ENCODE results near the gene TCEA2.

The TCEA2 gene

GRCh38 chr20:64090165-64090564 lies 27.2 kb downstream of the TCEA2 start:
- Mint-ChIP-seq H3K4me1 (peaks cover 4% of the 10 kb centered on the region), H3K4me3 (no peak overlapping the region), H3K36me3 (ENCODE audit: low read depth) (no peaks in the 10 kb centered on the region), H3K27me3 (ENCODE audit: low read depth) (peaks cover 53% of the 10 kb centered on the region), H3K9me3 (peaks cover 10% of the 10 kb centered on the region), H3K27ac (no peak overlapping the region)
- no peak for TF ChIP-seq CTCF (IDR thresholded peaks at IDR 0.05; ENCODE audit: unreplicated experiment in 3 of 3)

GRCh38 chr20:64091340-64091739 lies 28.3 kb downstream of the TCEA2 start:
- Mint-ChIP-seq H3K27me3 (ENCODE audit: low read depth) (peaks cover 41% of the 10 kb centered on the region), H3K36me3 (ENCODE audit: low read depth) (no peaks in the 10 kb centered on the region), H3K4me1 (no peaks in the 10 kb centered on the region), H3K9me3 (peaks cover 10% of the 10 kb centered on the region), H3K4me3 (no peak overlapping the region), H3K27ac (no peak overlapping the region)
- TF ChIP-seq CTCF (IDR thresholded peaks at IDR 0.05; ENCODE audit: unreplicated experiment in 3 of 3), result no peak

DNA sequence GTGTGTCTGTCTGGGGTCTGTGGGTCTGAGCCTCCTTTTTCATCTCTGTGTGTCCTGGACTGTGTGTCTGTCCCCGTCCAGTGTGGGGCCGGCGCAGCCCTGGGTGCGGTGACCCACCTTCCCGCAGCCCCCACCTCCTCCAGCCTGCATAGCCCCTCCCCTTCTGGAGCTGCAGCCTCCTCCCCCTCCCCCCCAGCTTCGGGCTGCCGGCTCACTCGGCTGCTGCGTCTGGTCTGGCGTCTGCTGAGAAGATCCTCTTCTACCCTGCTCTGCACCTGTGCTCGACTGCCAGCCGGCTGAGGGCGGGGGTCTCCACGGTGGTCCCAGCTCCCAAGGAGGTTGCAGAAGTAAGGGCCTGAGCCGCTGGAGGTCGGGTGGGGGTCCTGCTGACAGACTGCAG lies 28.8 kb downstream of the TCEA2 start:
- H3K27ac Mint-ChIP-seq, result no peak overlapping the region

DNA sequence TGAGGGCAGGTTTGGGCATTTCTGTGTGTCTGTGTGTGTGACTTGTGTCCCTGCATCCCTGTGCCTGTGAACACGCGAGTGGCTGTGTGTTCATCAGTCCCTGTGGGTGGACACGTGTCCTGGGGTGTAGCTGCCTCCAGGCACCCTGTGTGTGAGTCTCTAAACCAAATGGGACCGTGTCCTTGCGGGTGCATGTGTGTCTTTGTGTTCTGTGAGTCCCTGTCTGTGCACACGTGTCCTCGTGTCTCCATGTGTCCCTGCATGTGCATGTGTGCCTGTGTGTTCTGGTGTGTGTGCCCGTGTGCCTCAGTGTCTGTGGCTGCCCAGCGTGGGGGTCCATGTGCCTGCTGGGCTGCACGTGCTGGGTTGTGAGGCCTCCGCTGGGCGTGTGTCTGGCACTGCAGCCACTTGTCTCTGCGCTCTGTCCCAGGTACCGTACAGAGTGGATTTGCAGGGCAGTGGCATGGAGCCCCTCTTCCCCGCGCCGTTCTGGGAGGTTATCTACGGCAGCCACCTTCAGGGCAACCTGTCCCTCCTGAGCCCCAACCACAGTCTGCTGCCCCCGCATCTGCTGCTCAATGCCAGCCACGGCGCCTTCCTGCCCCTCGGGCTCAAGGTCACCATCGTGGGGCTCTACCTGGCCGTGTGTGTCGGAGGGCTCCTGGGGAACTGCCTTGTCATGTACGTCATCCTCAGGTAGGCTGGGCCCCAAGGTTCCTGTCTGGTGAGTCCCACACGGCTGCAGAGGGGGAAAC lies 29.4 kb downstream of the TCEA2 start:
- peaks cover 13% of the 10 kb centered on the region for H3K9me3 Mint-ChIP-seq
- H3K27me3 Mint-ChIP-seq (ENCODE audit: low read depth), result peaks cover 40% of the 10 kb centered on the region
- H3K27ac Mint-ChIP-seq, result no peak overlapping the region
- no peak for TF ChIP-seq CTCF (IDR thresholded peaks at IDR 0.05; ENCODE audit: unreplicated experiment in 3 of 3)
- H3K36me3 Mint-ChIP-seq (ENCODE audit: low read depth), result peaks cover 5% of the 10 kb centered on the region
- H3K4me3 Mint-ChIP-seq, result peak overlapping the region in 1 of 3 experiments; percentile 28
- no peaks in the 10 kb centered on the region for H3K4me1 Mint-ChIP-seq

More for the DNA sequence above, 28.8 kb downstream of the TCEA2 start:
- H3K9me3 Mint-ChIP-seq, result peaks cover 11% of the 10 kb centered on the region
- peaks cover 39% of the 10 kb centered on the region for H3K27me3 Mint-ChIP-seq (ENCODE audit: low read depth)
- H3K4me1 Mint-ChIP-seq, result no peaks in the 10 kb centered on the region
- no peak for TF ChIP-seq CTCF (IDR thresholded peaks at IDR 0.05; ENCODE audit: unreplicated experiment in 3 of 3)
- no peak overlapping the region for H3K4me3 Mint-ChIP-seq
- peaks cover 2% of the 10 kb centered on the region for H3K36me3 Mint-ChIP-seq (ENCODE audit: low read depth)

DNA sequence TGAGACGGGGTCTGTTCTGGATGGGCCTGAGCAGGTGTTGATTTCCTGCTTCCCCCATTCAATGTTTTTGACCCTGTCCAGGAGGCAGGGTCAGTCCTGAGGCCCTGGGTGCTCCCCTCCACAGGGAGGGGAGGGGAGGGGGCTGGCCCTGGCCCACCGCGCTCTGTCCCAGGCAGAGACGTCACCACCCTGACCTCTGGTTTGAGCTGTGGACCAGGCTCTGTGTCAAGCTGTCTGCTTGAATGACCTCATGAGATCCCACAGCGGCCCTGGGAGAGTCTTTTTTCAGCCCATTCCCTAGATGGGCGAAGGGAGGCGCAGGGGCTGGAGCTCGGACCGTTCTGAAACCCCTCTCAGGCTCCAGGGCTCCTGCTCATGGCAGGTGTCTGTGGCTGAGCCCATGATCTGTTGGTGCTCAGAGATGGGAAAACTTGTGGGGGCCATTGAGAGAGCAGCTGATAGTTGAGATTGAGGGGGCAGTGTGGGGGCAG lies 30.1 kb downstream of the TCEA2 start:
- Mint-ChIP-seq H3K4me1 (no peaks in the 10 kb centered on the region), H3K9me3 (peaks cover 11% of the 10 kb centered on the region), H3K27me3 (ENCODE audit: low read depth) (peaks cover 34% of the 10 kb centered on the region), H3K36me3 (ENCODE audit: low read depth) (peaks cover 5% of the 10 kb centered on the region), H3K27ac (no peak overlapping the region), H3K4me3 (no peak overlapping the region)
- TF ChIP-seq CTCF (IDR thresholded peaks at IDR 0.05; ENCODE audit: unreplicated experiment in 3 of 3), result no peak

GRCh38 chr20:64095455-64095854 lies 32.5 kb downstream of the TCEA2 start:
- no peak overlapping the region for H3K27ac Mint-ChIP-seq
- H3K4me3 Mint-ChIP-seq, result no peak overlapping the region
- peaks cover 32% of the 10 kb centered on the region for H3K27me3 Mint-ChIP-seq (ENCODE audit: low read depth)
- H3K9me3 Mint-ChIP-seq, result peaks cover 3% of the 10 kb centered on the region
- no peak for TF ChIP-seq CTCF (IDR thresholded peaks at IDR 0.05; ENCODE audit: unreplicated experiment in 3 of 3)
- peaks cover 5% of the 10 kb centered on the region for H3K36me3 Mint-ChIP-seq (ENCODE audit: low read depth)
- no peaks in the 10 kb centered on the region for H3K4me1 Mint-ChIP-seq
